GM18951 (cell line): Measurements from ENCODE around the gene ALDH1B1.

Source experiments
- POLR2A ChIP-seq: IDR thresholded peaks from 4 replicates; pipeline ENCODE4 v1.6.1; 2011; ENCODE audit warnings: mild to moderate bottlenecking; ENCODE audit not compliant: insufficient read length, insufficient read depth; ENCODE audit errors: extremely low read depth
- in situ Hi-C: fragments of 300-500 bp; cut with MboI; formaldehyde crosslinking; loops from one replicate; pipeline ENCODE4 v1.12.0; 2022; ENCODE audit warnings: low sequenced_read_pairs, mixed read lengths, inconsistent platforms; ENCODE audit not compliant: unreplicated experiment

The ALDH1B1 gene

DNA sequence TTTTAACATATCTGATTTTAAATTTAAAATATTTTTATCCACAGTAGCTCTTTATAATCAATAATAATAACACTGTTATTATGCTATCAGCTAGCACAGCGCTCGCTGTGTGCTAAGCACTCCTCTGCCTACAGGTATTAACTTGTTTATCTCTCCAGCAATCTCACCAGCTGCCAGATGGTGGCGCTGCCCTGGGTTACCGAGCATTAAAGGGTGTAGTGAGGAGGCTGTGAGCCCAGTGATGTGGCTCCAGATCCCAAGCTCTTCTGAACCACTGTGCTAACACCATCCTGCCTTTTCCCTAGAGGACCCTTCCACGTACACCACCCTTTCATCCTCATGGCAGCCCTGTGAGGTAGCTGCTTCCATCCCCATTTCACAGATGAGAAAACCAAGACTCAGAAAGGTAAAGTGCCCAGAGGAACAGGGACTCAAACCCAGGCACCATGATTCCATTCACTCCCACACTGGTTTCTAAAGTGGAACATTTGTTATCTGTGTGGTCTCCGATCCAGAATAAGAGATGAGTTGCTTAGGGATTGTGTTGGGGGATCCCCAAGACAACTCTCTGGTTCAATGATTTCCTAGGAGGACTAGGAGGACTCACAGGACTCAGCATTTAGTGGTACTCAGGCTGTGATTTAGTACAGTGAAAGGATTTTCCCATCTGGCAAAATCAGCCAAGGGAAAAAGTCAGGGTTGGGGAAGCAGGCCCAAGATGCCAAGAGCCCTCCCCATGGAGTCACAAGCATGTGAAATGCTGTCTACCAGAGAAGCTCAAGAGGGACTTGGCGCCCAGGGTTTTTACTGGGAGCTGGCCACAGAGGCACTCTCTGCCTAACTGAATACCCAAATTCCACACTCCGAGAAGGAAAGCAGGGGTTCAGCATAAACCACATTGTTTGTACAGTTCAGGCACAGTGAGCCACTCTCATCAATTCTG is 24.8 kb downstream of the ALDH1B1 start:
- no peak for TF ChIP-seq POLR2A
- in situ Hi-C loops, result no loop called here

DNA sequence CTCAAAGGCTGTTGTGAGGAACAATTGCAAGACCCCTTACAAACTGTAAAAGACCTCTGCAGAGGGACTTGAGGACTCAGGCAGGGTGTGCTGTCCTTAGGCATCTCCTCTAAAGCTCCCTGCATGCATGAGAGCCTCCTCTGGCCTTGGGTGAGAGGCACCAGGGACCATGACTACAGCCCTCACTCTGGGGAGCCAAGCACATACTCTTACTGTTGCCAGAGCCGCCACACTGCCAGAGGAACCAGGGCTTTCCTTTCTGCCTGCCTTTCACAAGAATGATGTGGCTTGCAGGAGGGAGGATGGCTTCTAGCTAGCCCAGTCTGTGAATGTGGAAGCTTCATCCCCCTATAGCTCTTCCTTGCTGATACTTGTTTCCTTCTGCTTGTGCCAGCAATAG is 25.9 kb downstream of the ALDH1B1 start:
- in situ Hi-C loops, result no loop called here
- TF ChIP-seq POLR2A, result no peak

DNA sequence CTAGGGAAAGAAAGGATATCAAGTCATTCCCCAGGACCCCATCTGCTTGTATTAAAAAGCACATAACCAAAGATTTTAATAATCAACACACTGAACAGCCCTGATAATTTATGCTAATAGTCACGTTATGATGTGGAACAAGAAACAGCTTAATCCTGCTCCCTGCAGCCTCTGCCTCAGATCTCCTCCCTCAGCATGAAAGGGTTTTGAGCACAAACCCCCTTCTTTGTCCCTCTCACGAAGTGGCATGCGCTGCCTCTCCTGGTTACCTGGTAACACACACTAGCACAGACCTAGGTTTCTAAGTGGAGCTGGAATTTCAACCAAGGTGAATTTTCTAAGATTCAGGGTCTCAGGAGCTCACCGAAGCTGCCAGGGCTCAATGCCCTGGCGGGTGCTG is 26.7 kb downstream of the ALDH1B1 start:
- in situ Hi-C loops, result no loop called here
- no peak for TF ChIP-seq POLR2A

DNA sequence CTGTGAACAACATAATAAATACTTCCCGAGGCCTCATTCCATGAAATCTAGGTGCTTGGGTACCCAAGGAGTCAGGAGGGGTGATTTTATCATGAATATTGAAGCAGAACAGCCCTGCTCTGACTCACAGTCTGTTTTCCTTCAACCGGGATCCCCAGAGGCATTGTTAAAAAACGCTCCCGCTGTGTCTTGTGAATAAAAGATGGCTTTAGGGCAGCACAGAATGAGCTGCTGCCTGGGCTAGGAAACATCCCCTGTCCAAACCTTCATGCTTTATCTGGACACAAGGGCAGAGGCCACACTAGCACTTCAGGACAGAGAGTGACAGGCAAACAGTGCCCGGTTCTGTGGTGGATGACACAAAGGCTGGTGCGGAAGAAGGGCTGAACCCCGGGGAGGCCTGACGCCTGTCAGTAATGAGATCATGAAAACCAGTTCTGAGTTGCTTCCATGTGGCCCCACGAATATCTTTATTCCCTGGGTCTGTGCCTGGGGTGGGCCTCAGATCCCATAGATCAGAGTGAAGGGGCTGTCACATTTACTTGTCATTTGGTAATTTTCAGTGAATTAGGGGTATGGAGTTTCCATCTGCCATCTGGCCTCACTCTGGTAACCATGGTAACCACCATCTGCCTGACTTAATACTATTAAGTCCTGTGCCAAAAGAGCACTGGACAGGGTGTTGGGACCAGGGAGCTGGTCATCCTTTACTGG is 29.2 kb downstream of the ALDH1B1 start:
- TF ChIP-seq POLR2A, result no peak
- in situ Hi-C loops, result no loop called here

DNA sequence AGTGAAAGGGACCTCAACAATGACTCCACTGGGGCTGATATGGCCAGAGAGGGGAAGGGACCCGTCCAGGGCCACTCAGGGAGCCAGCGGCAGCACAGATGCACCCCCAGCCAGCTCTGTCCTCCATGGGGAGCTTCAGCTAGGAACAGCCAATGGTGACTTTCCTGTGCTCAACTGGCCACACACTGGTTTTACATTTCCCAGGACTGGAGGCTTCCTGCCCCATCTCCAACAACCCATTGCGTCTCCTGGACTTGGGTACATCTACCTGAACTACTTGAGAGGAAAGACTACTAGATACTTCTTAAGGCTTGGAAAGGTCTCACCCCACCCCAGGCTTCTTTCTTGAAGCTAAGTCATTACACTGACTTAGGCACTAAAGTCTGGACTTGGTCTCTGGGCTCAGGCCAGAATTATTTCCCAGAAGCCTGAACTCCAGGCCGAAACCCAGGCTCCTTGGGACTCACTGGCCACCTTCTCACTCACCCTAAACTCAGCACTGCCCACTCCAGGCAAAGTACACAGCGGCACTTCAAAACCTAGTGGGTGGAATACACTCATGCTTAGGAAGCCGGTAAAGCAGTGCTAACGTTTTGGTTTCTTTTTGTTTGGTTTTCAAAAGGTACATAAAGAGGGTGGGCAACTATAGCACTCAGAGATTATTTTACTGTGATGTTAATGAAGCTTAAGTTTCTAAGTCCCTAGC is 30.2 kb downstream of the ALDH1B1 start:
- no peak for TF ChIP-seq POLR2A
- in situ Hi-C loops, result no loop called here

DNA sequence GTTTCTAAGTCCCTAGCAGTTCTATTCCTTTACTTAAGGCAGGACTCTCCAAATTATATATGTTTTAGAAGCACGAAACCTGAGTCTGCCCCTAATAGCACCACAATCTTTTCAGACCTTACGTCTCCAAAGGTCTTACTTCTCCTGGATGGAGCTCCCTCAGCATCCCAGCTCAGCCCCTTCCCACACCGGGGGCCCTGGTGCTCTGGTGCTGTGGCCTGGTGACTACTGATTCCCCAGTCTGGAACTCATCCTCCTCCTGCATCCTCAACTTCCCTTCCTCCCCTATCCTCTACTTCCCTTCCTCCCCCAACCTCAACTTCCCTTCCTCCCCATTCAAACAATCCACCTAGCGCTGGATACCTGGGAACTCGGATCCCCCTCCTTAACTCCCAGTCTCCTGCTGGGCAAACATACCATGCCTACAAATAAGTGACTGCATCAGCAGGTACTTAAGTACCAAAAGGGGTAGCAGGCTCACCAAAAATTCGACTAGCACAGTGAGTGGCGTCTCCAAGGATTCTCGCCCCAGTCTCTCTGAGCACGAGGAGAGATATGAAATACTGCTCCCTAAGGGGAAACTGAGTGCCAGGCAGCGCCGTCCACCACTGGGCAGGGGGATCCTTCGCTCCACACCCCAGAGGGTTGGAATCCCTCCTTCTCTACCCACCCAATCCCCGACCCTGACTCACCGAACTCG is 30.9 kb downstream of the ALDH1B1 start:
- in situ Hi-C loops, result no loop called here
- TF ChIP-seq POLR2A, result no peak

DNA sequence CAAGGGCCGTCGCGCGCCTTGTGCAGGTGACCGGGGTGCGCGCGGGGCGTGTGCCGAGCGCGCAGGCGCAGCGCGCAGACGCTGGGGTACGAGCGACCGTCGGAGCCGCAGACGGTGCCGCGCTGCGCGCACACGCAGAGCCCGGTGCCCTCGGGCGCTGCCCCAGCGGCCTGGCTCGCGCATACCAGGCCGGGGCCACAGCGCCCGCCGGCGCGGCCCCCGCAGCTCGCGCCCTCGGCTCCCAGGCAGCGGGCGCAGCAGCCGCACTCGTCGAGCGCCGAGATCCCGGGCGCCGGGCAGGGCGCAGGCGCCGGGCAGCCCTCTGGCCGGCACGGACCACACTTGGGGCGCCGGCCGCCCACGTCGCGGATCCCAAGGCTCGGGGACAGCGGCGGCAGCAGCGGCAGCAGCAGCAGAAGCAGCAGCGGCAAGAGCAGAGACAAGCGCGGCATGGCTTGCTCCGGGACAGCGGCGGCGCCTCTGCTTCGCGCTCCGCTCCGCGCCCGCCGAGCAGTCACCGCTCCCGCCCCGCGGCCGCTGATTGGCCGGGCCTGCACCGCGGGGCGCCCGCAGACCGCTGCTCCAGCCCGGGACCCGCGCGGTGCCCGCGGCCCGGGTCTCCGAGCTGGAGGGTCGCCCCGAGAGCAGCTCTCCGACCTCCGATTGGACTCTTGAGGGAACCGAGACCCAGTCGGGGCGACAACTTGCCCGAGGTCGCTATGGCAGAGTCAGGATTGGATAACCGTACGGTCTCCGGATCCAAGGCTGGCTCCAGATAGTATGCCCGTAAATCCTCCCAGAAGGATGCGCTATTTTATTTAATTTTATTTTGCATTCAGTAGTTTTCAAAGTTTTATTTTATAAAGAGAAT is 31.7 kb downstream of the ALDH1B1 start, which contains the start of gene IGFBPL1:
IGFBPL1 (minus strand) TSS at position 482 of the 871 bp plus-strand sequence; CDS start at position 452, 30 bp downstream.
- in situ Hi-C loops, result no loop called here
- no peak for TF ChIP-seq POLR2A

DNA sequence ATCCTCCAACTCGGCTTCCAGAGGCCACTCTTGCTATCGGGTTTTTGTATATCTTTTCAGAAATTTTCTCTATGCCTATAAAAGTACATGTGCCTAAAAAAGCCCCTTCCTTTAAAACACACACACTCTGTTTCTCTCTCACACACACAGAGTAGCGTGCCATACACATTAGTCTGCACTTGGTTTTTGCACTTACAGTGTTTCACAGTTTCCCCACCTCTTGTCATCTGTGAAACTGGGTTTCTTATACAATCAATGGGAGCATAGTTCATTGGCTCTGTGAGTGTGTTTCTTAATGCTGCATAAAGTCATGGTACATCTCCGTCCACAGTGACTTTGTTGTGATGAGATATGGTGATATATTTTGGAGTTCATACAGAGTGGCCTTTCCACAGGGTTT is 32.4 kb downstream of the ALDH1B1 start:
- in situ Hi-C loops, result no loop called here
- TF ChIP-seq POLR2A, result no peak

DNA sequence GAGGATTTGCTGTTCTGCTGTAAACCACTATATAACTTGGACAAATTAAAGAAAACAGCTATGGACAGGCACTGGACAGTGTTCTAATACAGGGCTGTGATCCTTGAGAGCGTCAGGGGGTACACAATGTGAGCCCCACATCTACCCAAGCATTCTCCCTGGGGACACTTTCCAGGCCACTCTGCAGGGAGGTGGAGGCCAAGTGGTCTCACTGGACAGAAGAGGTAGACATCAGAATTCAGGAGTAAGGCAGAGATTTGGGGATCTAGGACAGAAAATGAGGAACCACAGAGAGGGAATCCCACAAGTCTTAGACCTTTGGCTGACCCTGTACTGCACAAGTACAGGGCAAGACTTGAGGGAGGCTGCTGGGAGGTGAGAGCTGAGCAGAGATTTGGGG is 35.6 kb downstream of the ALDH1B1 start:
- in situ Hi-C loops, result no loop called here
- TF ChIP-seq POLR2A, result no peak

DNA sequence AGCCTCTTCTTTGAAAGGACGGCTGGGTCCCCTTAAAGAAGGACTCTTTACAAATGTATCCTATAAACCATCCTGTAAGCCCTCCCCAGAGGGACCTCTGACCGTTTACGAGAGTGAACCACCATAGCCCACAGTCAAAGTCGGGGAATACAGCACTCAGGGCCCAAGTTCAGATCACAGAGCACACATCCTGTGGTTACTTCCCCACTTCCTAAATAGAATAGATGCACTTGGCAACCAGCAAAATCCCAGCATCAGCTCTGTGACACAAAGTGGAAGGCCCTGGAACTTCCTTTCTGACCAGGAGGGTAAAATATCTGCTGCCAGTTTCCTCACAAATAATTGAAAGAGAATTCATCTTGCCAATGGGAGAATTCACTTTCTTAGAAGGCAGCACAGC is 38.6 kb downstream of the ALDH1B1 start:
- TF ChIP-seq POLR2A, result no peak
- in situ Hi-C loops, result no loop called here

DNA sequence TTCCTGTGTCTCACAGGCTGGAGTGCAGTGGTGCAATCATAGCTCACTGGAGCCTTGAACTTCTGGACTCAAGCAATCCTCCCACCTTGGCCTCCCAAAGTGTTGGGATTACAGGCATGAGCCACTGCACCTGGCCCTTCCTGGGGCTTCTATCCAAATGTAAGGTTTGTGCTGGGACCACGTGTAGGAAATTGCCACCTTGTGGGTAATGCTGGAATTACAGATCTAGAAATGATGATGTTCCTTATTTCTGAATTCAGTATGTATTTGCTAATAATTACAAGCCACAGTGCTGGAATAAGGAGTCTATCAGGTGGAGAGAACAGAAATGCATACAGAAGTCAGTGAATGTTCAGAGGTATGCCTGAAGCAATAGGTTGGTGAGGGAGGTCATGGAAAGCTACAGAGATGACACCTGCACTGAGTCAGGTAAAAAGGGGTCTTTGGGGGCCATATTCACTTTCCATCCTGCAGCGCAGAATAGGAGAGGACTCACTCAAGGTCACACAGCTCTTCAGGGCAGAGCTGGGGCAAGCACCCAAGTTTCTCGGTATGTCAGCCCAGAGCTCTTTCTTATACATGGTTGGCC is 40.5 kb downstream of the ALDH1B1 start:
- in situ Hi-C loops, result no loop called here
- no peak for TF ChIP-seq POLR2A

DNA sequence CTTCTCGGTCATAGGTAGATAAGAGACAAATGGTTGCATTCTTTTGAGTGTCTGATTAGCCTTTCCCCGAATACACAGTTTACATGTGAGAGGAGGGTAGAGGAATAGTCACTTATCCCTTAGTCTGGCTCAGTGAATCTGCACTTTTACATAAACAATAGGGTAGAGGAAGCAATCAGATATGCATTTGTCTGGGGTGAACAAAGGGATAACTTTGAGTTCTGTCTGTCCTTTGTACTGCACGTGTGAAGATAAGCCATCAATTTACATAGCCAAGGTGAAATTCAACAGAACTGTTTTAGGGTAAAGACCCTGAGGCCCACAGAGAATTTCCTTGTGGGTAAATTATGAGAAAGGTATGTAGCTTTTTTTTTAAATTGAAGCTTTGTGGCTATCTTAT is 41.9 kb downstream of the ALDH1B1 start:
- in situ Hi-C loops, result no loop called here
- TF ChIP-seq POLR2A, result no peak

DNA sequence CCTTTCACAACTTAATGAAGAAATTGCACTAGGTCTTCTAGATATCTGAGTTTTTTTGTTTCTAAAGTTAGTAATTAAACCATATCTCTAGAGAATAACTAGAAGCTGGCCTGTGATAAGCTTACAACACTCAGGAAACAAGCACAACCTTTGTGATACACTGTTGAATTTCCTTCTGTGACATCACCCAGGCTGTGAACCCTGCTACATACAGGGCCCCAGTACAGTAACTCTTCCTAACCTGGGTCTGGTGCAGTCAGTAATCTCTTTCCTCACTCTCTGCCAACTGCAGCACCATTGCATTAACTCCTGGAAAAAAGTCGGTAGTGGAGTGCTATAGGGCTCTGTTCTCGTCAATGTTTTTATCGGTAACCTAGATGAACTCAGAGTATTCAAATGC is 42.4 kb downstream of the ALDH1B1 start:
- in situ Hi-C loops, result no loop called here
- no peak for TF ChIP-seq POLR2A
